Measurements from ENCODE around the gene IFT52.

Gene IFT52

DNA sequence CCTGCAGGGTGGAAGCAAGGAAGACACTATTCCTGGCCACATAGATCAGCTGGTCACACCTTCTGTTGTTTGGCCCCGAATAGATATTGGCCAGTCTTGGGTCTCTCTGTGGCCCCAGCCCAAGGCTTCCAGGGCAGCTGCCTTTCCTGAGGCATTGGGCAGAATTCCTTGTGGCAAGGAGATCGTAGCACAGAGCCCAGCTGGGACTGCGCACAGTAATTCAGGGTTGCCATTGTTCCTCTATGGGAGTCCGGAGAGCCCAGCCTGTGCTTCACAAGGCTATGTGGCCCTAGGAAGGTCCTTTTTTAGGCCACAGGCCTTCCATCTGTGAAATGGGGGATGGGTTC lies 25.0 kb upstream of the IFT52 start:
- DNase-seq (ENCODE audit: low read depth), result no peak
- TF ChIP-seq, protein P1, sequence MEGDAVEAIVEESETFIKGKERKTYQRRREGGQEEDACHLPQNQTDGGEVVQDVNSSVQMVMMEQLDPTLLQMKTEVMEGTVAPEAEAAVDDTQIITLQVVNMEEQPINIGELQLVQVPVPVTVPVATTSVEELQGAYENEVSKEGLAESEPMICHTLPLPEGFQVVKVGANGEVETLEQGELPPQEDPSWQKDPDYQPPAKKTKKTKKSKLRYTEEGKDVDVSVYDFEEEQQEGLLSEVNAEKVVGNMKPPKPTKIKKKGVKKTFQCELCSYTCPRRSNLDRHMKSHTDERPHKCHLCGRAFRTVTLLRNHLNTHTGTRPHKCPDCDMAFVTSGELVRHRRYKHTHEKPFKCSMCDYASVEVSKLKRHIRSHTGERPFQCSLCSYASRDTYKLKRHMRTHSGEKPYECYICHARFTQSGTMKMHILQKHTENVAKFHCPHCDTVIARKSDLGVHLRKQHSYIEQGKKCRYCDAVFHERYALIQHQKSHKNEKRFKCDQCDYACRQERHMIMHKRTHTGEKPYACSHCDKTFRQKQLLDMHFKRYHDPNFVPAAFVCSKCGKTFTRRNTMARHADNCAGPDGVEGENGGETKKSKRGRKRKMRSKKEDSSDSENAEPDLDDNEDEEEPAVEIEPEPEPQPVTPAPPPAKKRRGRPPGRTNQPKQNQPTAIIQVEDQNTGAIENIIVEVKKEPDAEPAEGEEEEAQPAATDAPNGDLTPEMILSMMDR (IDR thresholded peaks at IDR 0.05; ENCODE audit: insufficient read depth, low read depth, low read length, missing control alignments), result no peak
- no peak overlapping the region for H3K4me3 ChIP-seq (ENCODE audit: low read length)

DNA sequence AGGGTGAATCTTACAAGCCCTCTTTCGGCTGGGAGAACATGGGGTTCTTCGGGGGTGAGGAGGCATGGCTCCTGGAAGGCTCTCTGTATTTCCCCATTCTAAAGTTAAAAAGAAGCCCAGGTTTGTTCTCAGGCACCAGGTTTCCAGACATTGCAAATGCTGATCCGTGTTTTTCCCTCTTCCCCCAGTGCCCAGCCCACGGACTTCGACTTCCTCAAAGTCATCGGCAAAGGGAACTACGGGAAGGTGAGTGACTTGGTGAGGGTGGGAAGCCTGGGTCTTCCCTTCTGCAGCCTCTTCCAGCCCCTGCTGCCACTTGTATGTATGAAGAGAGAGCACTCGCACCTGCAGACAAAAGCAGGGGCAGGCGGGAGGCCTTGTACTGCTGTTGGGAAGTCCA lies 23.3 kb upstream of the IFT52 start:
- DNase-seq (ENCODE audit: low read depth), result no peak
- no peak overlapping the region for H3K4me3 ChIP-seq (ENCODE audit: low read length)
- TF ChIP-seq, protein P1 (IDR thresholded peaks at IDR 0.05; ENCODE audit: insufficient read depth, low read depth, low read length, missing control alignments), result no peak

DNA sequence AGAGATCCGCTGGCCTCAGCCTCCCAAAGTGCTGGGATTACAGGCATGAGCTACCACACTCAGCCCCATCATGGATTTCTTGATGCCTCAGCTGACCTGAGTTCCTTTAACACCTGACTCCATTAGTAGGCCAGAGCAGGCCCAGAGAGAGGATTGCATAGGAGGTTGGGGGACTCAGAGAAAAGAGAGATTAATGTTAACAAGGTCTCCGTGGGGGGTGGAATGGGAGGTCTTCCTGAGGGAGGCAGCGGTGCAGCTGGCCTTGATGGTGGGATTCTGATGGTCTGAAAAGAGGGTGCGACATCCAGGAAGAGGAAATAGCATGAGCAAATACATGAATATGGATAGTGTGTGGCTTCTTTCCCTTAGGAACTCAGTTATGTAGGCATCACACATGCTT lies 22.0 kb upstream of the IFT52 start:
- H3K4me3 ChIP-seq (ENCODE audit: low read length), result no peak overlapping the region
- TF ChIP-seq, protein P1 (IDR thresholded peaks at IDR 0.05; ENCODE audit: insufficient read depth, low read depth, low read length, missing control alignments), result no peak
- DNase-seq (ENCODE audit: low read depth), result no peak

DNA sequence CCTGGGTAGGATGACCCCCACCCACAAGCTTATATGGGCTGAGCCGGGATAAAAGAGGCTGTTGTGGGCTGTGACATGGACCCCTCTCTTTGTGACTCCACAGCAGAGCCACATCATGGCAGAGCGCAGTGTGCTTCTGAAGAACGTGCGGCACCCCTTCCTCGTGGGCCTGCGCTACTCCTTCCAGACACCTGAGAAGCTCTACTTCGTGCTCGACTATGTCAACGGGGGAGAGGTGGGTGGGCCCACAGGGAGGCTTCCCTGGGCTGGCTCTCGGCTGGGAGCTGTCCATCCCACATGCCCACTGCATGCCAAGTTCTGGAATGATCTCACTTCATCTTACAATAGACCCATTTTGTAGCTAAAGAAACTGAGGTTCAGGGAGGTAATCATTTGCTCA lies 21.5 kb upstream of the IFT52 start:
- TF ChIP-seq, protein P1 (IDR thresholded peaks at IDR 0.05; ENCODE audit: insufficient read depth, low read depth, low read length, missing control alignments), result no peak
- no peak overlapping the region for H3K4me3 ChIP-seq (ENCODE audit: low read length)
- DNase-seq (ENCODE audit: low read depth), result no peak

DNA sequence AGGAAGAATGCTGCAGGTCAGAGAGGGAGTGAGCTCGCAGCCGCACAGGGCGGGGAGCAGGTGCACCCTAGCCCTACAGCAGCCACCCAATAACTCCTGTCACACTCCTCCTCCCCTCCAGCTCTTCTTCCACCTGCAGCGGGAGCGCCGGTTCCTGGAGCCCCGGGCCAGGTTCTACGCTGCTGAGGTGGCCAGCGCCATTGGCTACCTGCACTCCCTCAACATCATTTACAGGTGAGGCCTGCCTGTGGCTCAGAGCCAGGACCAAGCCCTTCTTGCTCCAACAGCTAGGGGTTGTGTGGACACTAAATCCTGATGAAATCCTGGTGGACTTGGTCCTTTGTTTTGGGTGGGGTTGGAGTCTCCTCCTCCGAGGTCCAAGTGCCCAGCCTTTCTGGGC lies 20.2 kb upstream of the IFT52 start:
- TF ChIP-seq, protein P1 (IDR thresholded peaks at IDR 0.05; ENCODE audit: insufficient read depth, low read depth, low read length, missing control alignments), result no peak
- no peak overlapping the region for H3K4me3 ChIP-seq (ENCODE audit: low read length)
- DNase-seq (ENCODE audit: low read depth), result no peak

DNA sequence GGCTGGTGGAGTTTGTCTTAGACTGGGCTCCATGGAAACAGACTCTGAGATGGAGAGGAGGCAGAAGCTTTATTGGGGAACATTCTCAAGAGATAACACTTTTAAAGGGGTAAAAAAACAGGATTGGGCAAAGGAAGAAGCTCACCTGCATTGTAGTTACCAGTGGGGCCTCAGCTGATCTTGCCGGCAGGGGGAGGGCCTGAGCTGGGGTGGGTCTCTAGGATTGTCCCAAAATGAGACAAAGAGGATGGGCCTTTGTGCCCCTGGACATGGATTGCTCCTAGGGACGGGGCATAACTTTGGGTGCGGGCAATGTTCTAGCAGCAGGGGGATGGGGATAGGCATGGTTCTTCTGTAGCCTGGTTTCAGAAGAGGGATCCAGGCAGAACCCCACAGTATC lies 19.4 kb upstream of the IFT52 start:
- DNase-seq (ENCODE audit: low read depth), result no peak
- H3K4me3 ChIP-seq (ENCODE audit: low read length), result no peak overlapping the region
- TF ChIP-seq, protein P1 (IDR thresholded peaks at IDR 0.05; ENCODE audit: insufficient read depth, low read depth, low read length, missing control alignments), result no peak

DNA sequence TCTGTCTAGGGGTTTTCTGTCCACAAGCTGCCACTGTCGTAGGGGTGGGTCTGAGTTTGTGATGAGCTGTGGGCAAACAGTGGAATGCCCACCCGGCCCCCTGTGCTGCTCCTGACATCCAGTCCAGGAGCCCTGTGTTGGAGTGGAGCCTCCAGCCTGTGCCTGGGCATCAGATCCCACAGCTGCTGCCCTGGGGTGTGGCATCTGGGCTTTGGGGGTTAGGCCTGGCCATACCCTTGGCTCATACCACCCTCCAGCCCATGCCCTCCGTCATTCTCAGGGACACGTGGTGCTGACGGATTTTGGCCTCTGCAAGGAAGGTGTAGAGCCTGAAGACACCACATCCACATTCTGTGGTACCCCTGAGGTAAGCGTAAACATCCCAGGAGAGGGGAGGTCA lies 19.0 kb upstream of the IFT52 start:
- H3K4me3 ChIP-seq (ENCODE audit: low read length), result no peak overlapping the region
- TF ChIP-seq, protein P1 (IDR thresholded peaks at IDR 0.05; ENCODE audit: insufficient read depth, low read depth, low read length, missing control alignments), result no peak
- DNase-seq (ENCODE audit: low read depth), result no peak

Data from epithelial cell of esophagus (primary cell).